Measurements from ENCODE around the gene MZB1. TPM values are rescaled to one million over a fixed set of nuclear protein-coding genes. Genes with fewer than 3 reads are reported as not detected.
"Not testable (repeated sequence)": the region's sequence is repeated elsewhere in the genome, so short reads cannot be mapped to it uniquely, and the experiment has no call there.

Gene MZB1
- total RNA-seq, 1 donor from 2014 or later: 0.58 TPM

DNA sequence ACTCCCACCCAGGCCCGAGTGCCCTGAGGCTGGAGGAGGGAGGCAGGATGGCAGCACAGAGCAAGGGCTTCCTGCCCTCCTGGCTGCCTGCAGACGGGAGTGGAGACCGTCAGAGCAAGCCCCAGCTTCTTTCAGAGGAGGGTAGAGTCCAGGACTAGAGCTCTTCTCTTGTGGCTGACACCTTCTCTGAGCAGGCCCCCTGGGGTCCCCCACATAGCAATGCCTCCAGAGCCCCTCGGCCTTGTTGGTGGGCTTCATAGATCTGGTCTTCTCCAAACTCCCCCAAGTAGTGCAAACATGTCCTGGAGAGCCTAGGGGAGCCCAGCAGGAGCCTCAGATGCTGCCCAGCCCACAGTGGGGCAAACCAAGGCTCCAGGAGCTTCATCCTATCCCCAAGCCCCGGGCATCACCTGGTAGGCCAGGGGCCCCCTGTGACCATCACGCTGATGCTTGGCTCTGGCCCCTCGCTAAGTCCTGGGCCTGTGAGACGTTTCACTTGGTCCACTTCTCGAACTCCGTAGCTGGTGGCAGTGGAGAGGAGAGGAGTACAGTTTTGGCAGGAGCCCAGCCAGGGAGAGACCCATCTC, 2.0 kb downstream of the MZB1 start:
- H3K27me3 ChIP-seq (ENCODE audit: low read depth): no peaks in the 10 kb centered on the region
- TF ChIP-seq, protein P1, sequence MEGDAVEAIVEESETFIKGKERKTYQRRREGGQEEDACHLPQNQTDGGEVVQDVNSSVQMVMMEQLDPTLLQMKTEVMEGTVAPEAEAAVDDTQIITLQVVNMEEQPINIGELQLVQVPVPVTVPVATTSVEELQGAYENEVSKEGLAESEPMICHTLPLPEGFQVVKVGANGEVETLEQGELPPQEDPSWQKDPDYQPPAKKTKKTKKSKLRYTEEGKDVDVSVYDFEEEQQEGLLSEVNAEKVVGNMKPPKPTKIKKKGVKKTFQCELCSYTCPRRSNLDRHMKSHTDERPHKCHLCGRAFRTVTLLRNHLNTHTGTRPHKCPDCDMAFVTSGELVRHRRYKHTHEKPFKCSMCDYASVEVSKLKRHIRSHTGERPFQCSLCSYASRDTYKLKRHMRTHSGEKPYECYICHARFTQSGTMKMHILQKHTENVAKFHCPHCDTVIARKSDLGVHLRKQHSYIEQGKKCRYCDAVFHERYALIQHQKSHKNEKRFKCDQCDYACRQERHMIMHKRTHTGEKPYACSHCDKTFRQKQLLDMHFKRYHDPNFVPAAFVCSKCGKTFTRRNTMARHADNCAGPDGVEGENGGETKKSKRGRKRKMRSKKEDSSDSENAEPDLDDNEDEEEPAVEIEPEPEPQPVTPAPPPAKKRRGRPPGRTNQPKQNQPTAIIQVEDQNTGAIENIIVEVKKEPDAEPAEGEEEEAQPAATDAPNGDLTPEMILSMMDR (IDR thresholded peaks at IDR 0.05; ENCODE audit: borderline replicate concordance): no peak
- H3K27ac ChIP-seq (replicated peaks): peak overlapping the region; percentile 32
- DNase-seq: no peak
- no peak overlapping the region for H3K4me3 ChIP-seq
- intact Hi-C loops (cut with micrococcal nuclease): no loop called here
- no peaks in the 10 kb centered on the region for H3K9me3 ChIP-seq (replicated peaks)
- peaks cover 63% of the 10 kb centered on the region for H3K4me1 ChIP-seq
- peaks cover 7% of the 10 kb centered on the region for H3K36me3 ChIP-seq

DNA sequence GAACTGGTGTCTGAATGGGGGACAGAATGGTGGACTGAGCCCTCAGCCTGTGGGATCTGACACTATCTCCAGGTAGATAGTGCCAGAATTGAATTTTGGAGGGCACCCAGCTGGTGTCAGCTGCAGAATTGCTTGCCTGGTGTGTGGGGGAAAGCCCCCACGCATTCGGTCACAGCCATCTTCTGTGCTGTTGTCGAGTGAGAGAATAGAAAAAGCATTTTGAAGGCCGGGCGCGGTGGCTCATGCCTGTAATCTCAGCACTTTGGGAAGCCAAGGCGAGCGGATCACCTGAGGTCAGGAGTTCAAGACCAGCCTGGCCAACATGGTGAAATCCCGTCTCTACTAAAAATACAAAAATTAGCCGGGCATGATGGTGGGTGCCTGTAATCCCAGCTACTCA, 2.8 kb downstream of the MZB1 start:
- H3K27ac ChIP-seq (replicated peaks); H3K36me3 ChIP-seq; DNase-seq; H3K9me3 ChIP-seq (replicated peaks); intact Hi-C loops (cut with micrococcal nuclease); H3K27me3 ChIP-seq (ENCODE audit: low read depth); H3K4me3 ChIP-seq: not testable (repeated sequence)
- peaks cover 55% of the 10 kb centered on the region for H3K4me1 ChIP-seq

DNA sequence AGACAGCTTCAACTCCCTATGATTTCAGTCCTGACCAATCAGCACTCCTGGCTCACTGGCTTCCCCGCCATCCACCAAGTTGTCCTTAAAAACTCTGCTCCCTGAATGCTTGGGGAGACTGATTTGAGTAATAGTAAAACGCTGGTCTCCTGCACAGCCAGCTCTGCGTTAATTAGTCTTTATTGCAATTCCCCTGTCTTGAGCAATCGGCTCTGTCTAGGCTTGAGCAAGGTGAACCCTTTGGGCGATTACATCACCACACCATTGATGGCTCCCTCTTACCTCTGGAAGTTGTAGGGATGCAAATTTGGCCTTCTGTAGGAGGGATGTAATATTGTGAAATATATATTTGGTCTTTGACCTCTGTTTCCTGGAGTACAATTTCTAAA, 3.7 kb downstream of the MZB1 start:
- TF ChIP-seq, protein P1 (IDR thresholded peaks at IDR 0.05; ENCODE audit: borderline replicate concordance): no peak
- no peaks in the 10 kb centered on the region for H3K9me3 ChIP-seq (replicated peaks)
- no peak overlapping the region for H3K4me3 ChIP-seq
- H3K36me3 ChIP-seq: no peaks in the 10 kb centered on the region
- H3K27ac ChIP-seq (replicated peaks): peak overlapping the region; percentile 80
- H3K4me1 ChIP-seq: peaks cover 46% of the 10 kb centered on the region
- no peak for DNase-seq
- no peaks in the 10 kb centered on the region for H3K27me3 ChIP-seq (ENCODE audit: low read depth)
- intact Hi-C loops (cut with micrococcal nuclease): no loop called here

DNA sequence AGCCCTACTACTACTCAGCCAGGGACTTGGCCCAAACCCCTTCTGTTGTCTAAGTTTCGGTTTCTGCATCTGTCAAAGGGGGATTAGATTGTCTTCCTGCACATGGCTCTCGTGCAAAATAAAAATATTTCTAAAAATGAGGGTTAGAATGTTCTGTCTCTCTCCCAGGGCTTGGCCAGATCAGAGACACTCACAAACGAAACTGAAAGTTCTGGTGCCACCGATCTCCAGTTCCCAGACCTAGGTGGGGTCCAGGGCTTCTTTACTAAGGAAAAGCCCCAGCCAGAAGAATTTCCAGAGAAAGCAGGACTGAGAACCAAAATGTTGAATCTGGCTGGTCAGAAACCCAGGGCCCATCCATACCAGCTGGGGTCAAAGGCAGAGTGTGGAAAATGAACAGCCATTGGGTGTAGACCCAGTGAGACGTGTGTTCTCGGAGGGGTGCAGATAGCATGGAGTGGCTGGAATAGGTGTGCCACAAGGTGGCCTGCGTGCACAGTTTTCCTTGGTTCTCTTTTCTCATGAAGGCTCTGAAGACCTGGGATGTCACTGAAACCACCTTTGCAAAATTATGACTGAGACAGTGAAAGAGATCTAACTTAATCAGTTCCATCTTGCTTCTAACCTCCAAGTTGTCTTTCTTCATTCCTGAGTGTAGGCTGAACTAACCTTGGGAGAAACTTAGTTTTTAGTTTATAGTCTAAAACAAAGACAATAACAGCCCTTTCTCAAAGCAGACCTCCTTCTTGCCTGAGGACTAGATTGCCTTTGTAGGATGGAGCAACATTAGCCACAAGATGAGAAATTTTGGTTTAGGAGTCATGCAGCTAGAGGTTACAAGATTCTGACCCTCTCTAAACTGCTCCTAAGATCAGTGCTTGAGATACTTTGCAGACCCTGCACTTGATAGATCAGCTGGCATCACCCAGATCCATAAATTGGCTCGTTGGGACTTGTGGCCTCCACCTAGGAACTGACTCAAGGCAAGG, 4.4 kb downstream of the MZB1 start:
- Histone ChIP-seq H3K27me3 (ENCODE audit: low read depth) (no peaks in the 10 kb centered on the region), H3K36me3 (no peaks in the 10 kb centered on the region), H3K9me3 (replicated peaks) (no peaks in the 10 kb centered on the region), H3K4me3 (peak overlapping the region; percentile 62), H3K4me1 (peaks cover 39% of the 10 kb centered on the region), H3K27ac (replicated peaks) (peak overlapping the region; percentile 80)
- TF ChIP-seq, protein P1 (IDR thresholded peaks at IDR 0.05; ENCODE audit: borderline replicate concordance): peak; percentile 62
- DNase-seq: no peak
- intact Hi-C loops (cut with micrococcal nuclease): no loop called here

DNA sequence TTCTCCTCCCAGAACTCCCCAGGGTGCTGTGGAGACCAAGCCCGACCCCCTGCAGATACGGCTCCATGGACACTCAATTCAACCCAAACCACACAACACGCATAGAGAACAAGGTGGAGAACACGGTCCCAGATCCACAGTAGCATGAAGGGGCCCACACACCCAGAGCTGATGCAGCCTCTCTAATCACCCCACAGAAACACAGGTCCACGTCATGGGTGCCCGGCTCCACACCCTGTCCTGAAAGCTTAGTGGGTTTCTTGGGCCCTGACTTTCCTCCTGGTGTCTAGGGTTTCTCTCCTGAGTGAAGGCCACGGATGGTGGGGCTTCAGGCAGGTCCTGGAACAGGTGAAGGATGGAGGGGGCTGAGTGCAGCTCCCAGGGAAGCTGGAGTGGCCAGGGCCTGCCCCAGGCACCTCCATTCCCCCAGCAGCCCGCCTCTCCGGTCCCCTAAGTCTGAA, 5.1 kb downstream of the MZB1 start:
- intact Hi-C loops (cut with micrococcal nuclease): no loop called here
- H3K36me3 ChIP-seq: no peaks in the 10 kb centered on the region
- H3K27me3 ChIP-seq (ENCODE audit: low read depth): no peaks in the 10 kb centered on the region
- DNase-seq: no peak
- H3K4me1 ChIP-seq: peaks cover 37% of the 10 kb centered on the region
- H3K9me3 ChIP-seq (replicated peaks): no peaks in the 10 kb centered on the region
- peak overlapping the region; percentile 62 for H3K4me3 ChIP-seq
- TF ChIP-seq, protein P1 (IDR thresholded peaks at IDR 0.05; ENCODE audit: borderline replicate concordance): no peak
- peak overlapping the region; percentile 80 for H3K27ac ChIP-seq (replicated peaks)

Measured in left ventricle myocardium inferior (tissue), 1 donor.